Type B pancreatic cell (in vitro differentiated cells): ENCODE results near the gene TFF2. TPM values are rescaled to one million over a fixed set of nuclear protein-coding genes. Genes with fewer than 3 reads are reported as not detected.

Source experiments
- DNase-seq: peaks from one replicate; pipeline ENCODE4 v3.0.0; 2021; ENCODE audit warnings: mixed read lengths; ENCODE audit not compliant: unreplicated experiment; ENCODE audit errors: extremely low spot score
- H3K27ac Mint-ChIP-seq: 2 replicates; pipeline ENCODE4 v1.8.0; 2021; ENCODE audit warnings: mild to moderate bottlenecking, mixed read lengths
- H3K27me3 Mint-ChIP-seq: 2 replicates; pipeline ENCODE4 v1.8.0; 2021; ENCODE audit warnings: mixed read lengths
- H3K36me3 Mint-ChIP-seq: 2 replicates; pipeline ENCODE4 v1.8.0; 2021; ENCODE audit warnings: mixed read lengths
- H3K4me1 Mint-ChIP-seq: one replicate; pipeline ENCODE4 v1.8.0; 2021; ENCODE audit warnings: mixed read lengths; ENCODE audit not compliant: unreplicated experiment
- H3K4me3 Mint-ChIP-seq: 2 replicates; pipeline ENCODE4 v1.8.0; 2021; ENCODE audit warnings: mild to moderate bottlenecking, mixed read lengths
- H3K9me3 Mint-ChIP-seq: 2 replicates; pipeline ENCODE4 v1.8.0; 2021; ENCODE audit warnings: mixed read lengths
- total RNA-seq: library from RNA; stranded (reverse); gene quantifications from 2 replicates; pipeline ENCODE4 v1.2.1, GENCODE V29; 2021; ENCODE audit warnings: low replicate concordance
- TF ChIP-seq, protein P1 (sequence below): fragments of 200-600 bp; sonication (generic); conservative IDR thresholded peaks from 2 replicates; pipeline ENCODE4 v1.5.0; 2021; ENCODE audit warnings: antibody characterized with exemption, mild to moderate bottlenecking

TFF2 gene
- total RNA-seq, 1 donor from 2014 or later = 11.3 TPM

DNA sequence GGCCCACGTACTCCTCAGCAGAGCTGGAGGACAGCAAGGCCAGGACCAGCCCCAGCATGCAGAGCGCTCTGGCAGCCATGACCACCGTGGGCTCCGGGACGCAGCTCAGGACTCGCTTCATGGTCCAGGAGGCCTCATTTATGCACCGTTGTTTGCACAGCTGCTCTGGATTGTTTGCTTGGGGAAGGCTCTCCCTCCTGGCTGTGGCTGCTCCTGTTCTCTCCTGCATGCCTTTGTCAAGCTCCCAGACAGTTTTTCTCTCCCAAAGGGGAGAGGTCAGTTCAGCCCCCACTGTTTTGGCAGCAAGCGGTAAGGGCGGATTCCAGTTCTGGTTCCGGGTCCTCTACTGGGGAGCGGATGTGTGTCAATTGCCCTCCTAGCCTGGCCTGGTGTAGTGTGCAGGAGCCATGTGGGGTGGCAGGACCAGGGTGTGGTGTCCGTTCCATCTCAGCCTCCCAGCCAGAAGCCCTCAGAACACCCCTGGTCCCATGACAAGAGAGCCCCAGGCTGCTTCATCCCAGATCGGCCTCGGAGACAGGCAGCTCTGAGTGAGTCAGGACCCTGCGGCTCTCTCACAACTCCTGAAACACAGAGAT, 35.4 kb downstream of the TFF2 start, which contains the start of gene TFF3:
TSS of gene TFF3 (minus strand) at position 114 of the 596 bp plus-strand sequence. CDS start at position 79, 35 bp downstream.
- peaks cover 16% of the 10 kb centered on the region for H3K4me1 Mint-ChIP-seq
- H3K9me3 Mint-ChIP-seq = no peaks in the 10 kb centered on the region
- TF ChIP-seq, protein P1, sequence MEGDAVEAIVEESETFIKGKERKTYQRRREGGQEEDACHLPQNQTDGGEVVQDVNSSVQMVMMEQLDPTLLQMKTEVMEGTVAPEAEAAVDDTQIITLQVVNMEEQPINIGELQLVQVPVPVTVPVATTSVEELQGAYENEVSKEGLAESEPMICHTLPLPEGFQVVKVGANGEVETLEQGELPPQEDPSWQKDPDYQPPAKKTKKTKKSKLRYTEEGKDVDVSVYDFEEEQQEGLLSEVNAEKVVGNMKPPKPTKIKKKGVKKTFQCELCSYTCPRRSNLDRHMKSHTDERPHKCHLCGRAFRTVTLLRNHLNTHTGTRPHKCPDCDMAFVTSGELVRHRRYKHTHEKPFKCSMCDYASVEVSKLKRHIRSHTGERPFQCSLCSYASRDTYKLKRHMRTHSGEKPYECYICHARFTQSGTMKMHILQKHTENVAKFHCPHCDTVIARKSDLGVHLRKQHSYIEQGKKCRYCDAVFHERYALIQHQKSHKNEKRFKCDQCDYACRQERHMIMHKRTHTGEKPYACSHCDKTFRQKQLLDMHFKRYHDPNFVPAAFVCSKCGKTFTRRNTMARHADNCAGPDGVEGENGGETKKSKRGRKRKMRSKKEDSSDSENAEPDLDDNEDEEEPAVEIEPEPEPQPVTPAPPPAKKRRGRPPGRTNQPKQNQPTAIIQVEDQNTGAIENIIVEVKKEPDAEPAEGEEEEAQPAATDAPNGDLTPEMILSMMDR = no peak
- peak; percentile 65 for DNase-seq
- peaks cover under 1% of the 10 kb centered on the region for H3K27me3 Mint-ChIP-seq
- H3K4me3 Mint-ChIP-seq = no peak within 1 kb of the TSS
- H3K36me3 Mint-ChIP-seq = no peaks in the 10 kb centered on the region
- peak within 1 kb of the TSS; percentile 77 for H3K27ac Mint-ChIP-seq

DNA sequence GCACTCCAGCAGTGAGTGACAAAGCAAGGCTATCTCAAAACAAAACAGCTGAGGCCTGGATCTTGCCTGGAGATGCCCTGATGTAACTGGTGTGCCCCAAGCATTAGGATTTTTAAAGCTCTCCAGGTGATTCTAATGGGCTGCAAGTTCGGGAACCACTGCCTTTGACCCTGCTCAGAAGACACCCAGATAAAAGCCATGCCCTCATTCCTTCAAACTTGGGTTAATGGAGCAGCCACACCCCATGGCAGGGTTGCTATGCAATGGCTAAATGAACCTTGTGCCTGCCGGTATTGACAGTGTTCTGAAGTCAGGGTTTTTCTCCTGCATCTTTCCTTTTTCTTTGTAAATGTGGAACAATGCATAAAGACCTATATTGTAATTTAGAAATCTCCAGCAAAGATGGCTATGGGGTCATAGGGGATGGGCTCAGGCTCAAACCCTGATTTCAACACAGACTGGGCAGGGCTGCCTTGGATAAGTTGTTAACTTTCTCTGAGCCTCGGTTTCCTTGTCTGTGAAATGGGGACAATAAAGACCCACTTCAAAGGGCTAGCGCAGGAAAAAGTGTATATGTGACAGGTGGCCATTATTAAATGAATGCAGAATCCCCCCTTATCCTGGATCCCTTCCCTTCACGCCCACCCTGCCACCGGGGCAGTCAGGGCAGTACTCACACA, 36.0 kb downstream of the TFF2 start:
- Mint-ChIP-seq H3K27ac (no peak overlapping the region), H3K4me1 (peaks cover 20% of the 10 kb centered on the region), H3K9me3 (no peaks in the 10 kb centered on the region), H3K4me3 (no peak overlapping the region), H3K36me3 (no peaks in the 10 kb centered on the region), H3K27me3 (peaks cover 4% of the 10 kb centered on the region)
- DNase-seq = no peak
- TF ChIP-seq, protein P1 = no peak

DNA sequence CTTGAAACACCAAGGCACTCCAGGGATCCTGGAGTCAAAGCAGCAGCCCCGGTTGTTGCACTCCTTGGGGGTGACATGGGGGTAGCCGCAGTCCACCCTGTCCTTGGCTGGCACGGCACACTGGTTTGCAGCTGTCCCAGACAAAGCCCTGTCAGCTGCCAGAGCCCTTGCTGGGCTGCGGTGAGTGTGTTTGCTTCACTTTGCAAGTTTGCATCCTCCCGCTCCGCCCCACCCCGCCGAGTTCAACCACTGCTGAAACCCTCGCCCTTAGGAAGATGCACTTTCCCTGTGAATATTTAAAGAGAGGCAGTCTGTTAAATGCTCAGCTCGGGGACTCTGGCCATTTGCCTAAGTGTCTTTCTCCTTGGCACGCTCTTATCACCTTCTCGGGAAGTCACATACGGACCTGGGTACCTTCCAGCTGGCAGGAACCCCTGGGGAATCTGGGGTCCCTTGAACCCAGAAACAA, 37.3 kb downstream of the TFF2 start:
- no peak overlapping the region for H3K27ac Mint-ChIP-seq
- H3K4me1 Mint-ChIP-seq = peaks cover 20% of the 10 kb centered on the region

DNA sequence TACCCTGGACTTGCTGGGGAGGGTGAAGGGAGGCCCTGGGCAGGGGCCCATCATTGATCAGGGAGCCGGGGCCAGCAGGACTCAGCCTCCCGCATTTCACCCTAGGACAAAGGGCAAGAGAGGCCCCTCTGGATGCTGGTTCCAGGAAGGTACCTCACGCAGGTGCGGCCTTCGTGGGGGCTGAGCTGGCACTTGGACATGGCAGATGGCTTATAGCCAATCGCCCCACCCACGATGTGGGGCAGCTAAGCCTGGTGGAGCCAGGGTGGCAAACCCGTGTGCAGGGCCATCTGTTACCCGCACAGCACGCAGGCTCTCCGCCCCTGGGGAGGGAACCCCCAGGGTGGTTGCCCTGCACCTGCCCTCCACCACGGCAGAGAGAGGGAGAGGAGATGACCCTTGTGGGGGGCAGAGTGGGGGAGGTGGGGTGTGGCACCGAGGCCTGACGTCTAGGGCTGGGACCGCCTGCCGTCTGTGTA, 38.1 kb downstream of the TFF2 start:
- peaks cover 4% of the 10 kb centered on the region for H3K27me3 Mint-ChIP-seq
- DNase-seq = peak; percentile 59
- no peaks in the 10 kb centered on the region for H3K36me3 Mint-ChIP-seq
- H3K27ac Mint-ChIP-seq = no peak overlapping the region
- TF ChIP-seq, protein P1 = no peak
- H3K4me1 Mint-ChIP-seq = peaks cover 20% of the 10 kb centered on the region
- H3K4me3 Mint-ChIP-seq = no peak overlapping the region
- no peaks in the 10 kb centered on the region for H3K9me3 Mint-ChIP-seq

More for the DNA sequence above, 37.3 kb downstream of the TFF2 start:
- peak; percentile 42 for DNase-seq
- Mint-ChIP-seq H3K36me3 (no peaks in the 10 kb centered on the region), H3K9me3 (no peaks in the 10 kb centered on the region), H3K27me3 (peaks cover 4% of the 10 kb centered on the region), H3K4me3 (peak overlapping the region; percentile 2)
- TF ChIP-seq, protein P1 = no peak

DNA sequence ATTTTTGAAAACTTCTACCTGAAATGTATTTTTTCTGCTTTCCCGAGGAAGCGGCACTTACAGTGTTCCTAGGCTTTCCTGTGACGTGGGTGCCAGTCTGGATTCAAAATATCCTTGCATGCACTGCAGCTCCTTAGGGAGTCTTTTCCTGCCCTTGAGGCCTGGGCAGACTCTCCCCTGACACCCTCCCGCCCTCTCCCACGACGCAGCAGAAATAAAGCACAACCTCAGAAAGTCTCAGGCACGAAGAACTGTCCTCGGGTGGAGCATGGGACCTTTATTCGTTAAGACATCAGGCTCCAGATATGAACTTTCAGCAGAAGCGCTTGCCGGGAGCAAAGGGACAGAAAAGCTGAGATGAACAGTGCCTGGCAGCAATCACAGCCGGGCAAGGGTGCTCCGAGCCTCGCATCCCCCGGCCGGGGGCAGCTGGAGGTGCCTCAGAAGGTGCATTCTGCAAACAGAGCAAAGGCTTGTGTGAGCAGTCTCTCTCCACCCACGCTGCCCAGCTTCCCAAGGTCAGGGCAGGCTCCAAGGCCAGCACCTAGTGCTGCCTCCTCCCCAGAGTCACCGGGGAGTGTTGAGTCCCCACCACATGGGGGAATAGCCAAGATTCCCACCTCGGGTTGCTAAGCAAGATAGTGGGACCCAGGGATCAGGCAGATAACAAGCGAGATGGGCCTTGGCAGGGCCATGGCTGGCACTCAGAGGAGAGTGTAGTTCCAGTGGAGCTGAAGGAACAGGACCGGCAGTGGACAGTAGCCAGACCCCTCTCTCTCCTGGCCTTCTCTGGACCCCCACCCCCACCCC, 38.8 kb downstream of the TFF2 start:
- TF ChIP-seq, protein P1 = no peak
- no peak for DNase-seq
- Mint-ChIP-seq H3K36me3 (no peaks in the 10 kb centered on the region), H3K27ac (no peak overlapping the region), H3K9me3 (no peaks in the 10 kb centered on the region), H3K4me1 (peaks cover 20% of the 10 kb centered on the region), H3K4me3 (no peak overlapping the region), H3K27me3 (peaks cover 4% of the 10 kb centered on the region)
